SK-N-SH (cell line): ENCODE results near the gene CGGBP1. TPM values are rescaled to one million over a fixed set of nuclear protein-coding genes. Genes with fewer than 3 reads are reported as not detected.

Source experiments
- CTCF ChIA-PET: fragments of 300-600, 350-600 bp; formaldehyde crosslinking; extraction: SDS; loops from one replicate; lab custom pipeline; 2021; lab: Yijun Ruan, JAX
- POLR2A ChIA-PET: fragments of 350-600 bp; sonication (Branson Sonifier 250); formaldehyde crosslinking; extraction: SDS; loops from one replicate; lab custom pipeline; 2020; ENCODE audit warnings: antibody characterized with exemption, inconsistent platforms; lab: Yijun Ruan, JAX
- DNase-seq: peaks from one replicate; pipeline ENCODE4 v3.0.0; 2012
- H2AFZ ChIP-seq: fragments of 200-600 bp; sonication (generic); 2 replicates; pipeline ENCODE4 v1.8.1; 2016; ENCODE audit warnings: antibody characterized with exemption, mild to moderate bottlenecking, low read depth
- H3F3A ChIP-seq: fragments of 200-600 bp; sonication (generic); replicated peaks from 2 replicates; pipeline ENCODE3; 2016; ENCODE audit warnings: antibody characterized with exemption, mild to moderate bottlenecking; ENCODE audit not compliant: insufficient read depth
- H3K27ac ChIP-seq, 2 experiments: fragments of 200-500 bp in 1 of 2; fragments of 200-600 bp in 1 of 2; sonication (Bioruptor generic) in 1 of 2; sonication (generic), shearing (Covaris generic) in 1 of 2; 2 replicates each; pipeline versions ENCODE4 v1.5.1 to v1.6.1; 2014 to 2016; ENCODE audit warnings: low read depth in 2 of 2, inconsistent platforms in 1 of 2, low read length in 1 of 2, mild to moderate bottlenecking in 1 of 2, mixed read lengths in 1 of 2
- H3K27me3 ChIP-seq: fragments of 200-600 bp; sonication (generic), shearing (Covaris generic); 2 replicates; pipeline ENCODE4 v1.6.1; 2016; ENCODE audit warnings: mixed run types; ENCODE audit not compliant: insufficient read depth
- H3K36me3 ChIP-seq, 2 experiments: fragments of 200-500 bp in 1 of 2; fragments of 200-600 bp in 1 of 2; sonication (Bioruptor generic) in 1 of 2; sonication (generic) in 1 of 2; replicated peaks in 1 of 2; 2 replicates each; pipeline versions ENCODE3 to v1.5.1; 2014 to 2016; ENCODE audit warnings: low read length in 1 of 2, mild to moderate bottlenecking in 1 of 2; ENCODE audit not compliant: insufficient read depth in 2 of 2, control insufficient read depth in 1 of 2
- H3K4me1 ChIP-seq, 2 experiments: fragments of 200-500 bp in 1 of 2; fragments of 200-600 bp in 1 of 2; sonication (Bioruptor generic) in 1 of 2; sonication (generic), shearing (Covaris generic) in 1 of 2; 2 replicates each; pipeline versions ENCODE4 v1.5.1 to v1.6.1; 2014 to 2016; ENCODE audit warnings: low read depth in 1 of 2, low read length in 1 of 2, mixed run types in 1 of 2; ENCODE audit not compliant: insufficient read depth in 2 of 2, control insufficient read depth in 1 of 2
- H3K4me2 ChIP-seq: fragments of 200-600 bp; sonication (generic), shearing (Covaris generic); 2 replicates; pipeline ENCODE4 v1.6.1; 2017; ENCODE audit warnings: mixed run types
- H3K4me3 ChIP-seq, 2 experiments: fragments of 200-500 bp in 1 of 2; fragments of 200-600 bp in 1 of 2; sonication (Bioruptor generic) in 1 of 2; sonication (generic), shearing (Covaris generic) in 1 of 2; 2 replicates each; pipeline versions ENCODE4 v1.5.1 to v1.8.1; 2014 to 2016; ENCODE audit warnings: low read depth in 2 of 2, inconsistent platforms in 1 of 2, low read length in 1 of 2, mild to moderate bottlenecking in 1 of 2, mixed read lengths in 1 of 2, moderate library complexity in 1 of 2
- H3K79me2 ChIP-seq: fragments of 200-600 bp; sonication (generic); 2 replicates; pipeline ENCODE4 v1.8.1; 2017; ENCODE audit warnings: mild to moderate bottlenecking; ENCODE audit not compliant: insufficient read depth
- H3K9ac ChIP-seq: fragments of 200-600 bp; sonication (generic); 2 replicates; pipeline ENCODE4 v1.6.1; 2017; ENCODE audit warnings: mixed run types
- H3K9me2 ChIP-seq: fragments of 200-600 bp; sonication (generic); 2 replicates; pipeline ENCODE4 v1.6.1; 2017; ENCODE audit warnings: mixed run types
- H3K9me3 ChIP-seq: fragments of 200-600 bp; sonication (generic); 2 replicates; pipeline ENCODE4 v1.6.1; 2017; ENCODE audit warnings: mixed run types, mild to moderate bottlenecking, moderate library complexity
- H4K20me1 ChIP-seq: fragments of 200-600 bp; sonication (generic); 2 replicates; pipeline ENCODE4 v1.6.1; 2017; ENCODE audit warnings: mild to moderate bottlenecking, mixed run types; ENCODE audit not compliant: insufficient read depth
- EP300 ChIP-seq, 2 experiments: IDR thresholded peaks; 2 replicates each; pipeline versions ENCODE4 v1.4.0 to v1.6.1; 2012; ENCODE audit warnings: borderline replicate concordance in 1 of 2, low read depth in 1 of 2, low read length in 1 of 2
- EZH2phosphoT487 ChIP-seq: fragments of 200-600 bp; sonication (generic); IDR thresholded peaks from 2 replicates; pipeline ENCODE4 v1.6.1; 2017; ENCODE audit warnings: low read depth, mixed run types, mild to moderate bottlenecking, antibody characterized with exemption, moderate library complexity, borderline replicate concordance
- FOXJ3 ChIP-seq: sonication (generic); formaldehyde crosslinking; IDR thresholded peaks from 2 replicates; pipeline ENCODE4 v1.5.1; 2020; ENCODE audit warnings: mild to moderate bottlenecking, missing genetic modification reagents
- GATA2 ChIP-seq: sonication (generic); formaldehyde crosslinking; IDR thresholded peaks from 2 replicates; pipeline ENCODE4 v1.5.0; 2020; ENCODE audit warnings: mild to moderate bottlenecking, missing genetic modification reagents
- MAX ChIP-seq: IDR thresholded peaks from 2 replicates; pipeline ENCODE4 v1.4.0; 2012; ENCODE audit warnings: low read depth
- MXI1 ChIP-seq: IDR thresholded peaks from 2 replicates; pipeline ENCODE4 v1.6.1; 2012; ENCODE audit warnings: mild to moderate bottlenecking, low read depth, low read length, improper control_type of control experiment
- NFIC ChIP-seq: IDR thresholded peaks from 2 replicates; pipeline ENCODE4 v1.4.0; 2012; ENCODE audit warnings: borderline replicate concordance
- NRF1 ChIP-seq: IDR thresholded peaks from 2 replicates; pipeline ENCODE4 v1.6.1; 2012; ENCODE audit warnings: low read depth, mild to moderate bottlenecking, low read length
- PBX3 ChIP-seq: IDR thresholded peaks from 2 replicates; pipeline ENCODE4; 2012
- RAD21 ChIP-seq: IDR thresholded peaks from 2 replicates; pipeline ENCODE4 v1.6.1; 2012; ENCODE audit warnings: mild to moderate bottlenecking, low read length
- RFX5 ChIP-seq: IDR thresholded peaks from 2 replicates; pipeline ENCODE4 v1.6.1; 2012; ENCODE audit warnings: mild to moderate bottlenecking, improper control_type of control experiment, low read length
- RXRA ChIP-seq: IDR thresholded peaks from 2 replicates; pipeline ENCODE4 v1.4.0; 2012; ENCODE audit warnings: low read depth, mild to moderate bottlenecking, borderline replicate concordance
- SMC3 ChIP-seq: IDR thresholded peaks from 2 replicates; pipeline ENCODE4 v1.6.1; 2012; ENCODE audit warnings: low read depth, low read length, improper control_type of control experiment
- USF1 ChIP-seq: IDR thresholded peaks from 2 replicates; pipeline ENCODE4 v1.4.0; 2012; ENCODE audit warnings: low read depth, borderline replicate concordance
- YY1 ChIP-seq: IDR thresholded peaks from 2 replicates; pipeline ENCODE4 v1.4.0; 2012; ENCODE audit warnings: low read depth, mild to moderate bottlenecking
- WGBS: methylation state at CpG from one replicate; pipeline ENCODE4 v1.1.6; 2017; ENCODE audit warnings: low lambda C conversion rate; 5-methylcytosine and 5-hydroxymethylcytosine counted together
- polyA plus RNA-seq, 3 experiments: library from polyadenylated mRNA; depleted of rRNA; stranded (reverse); fragments of >200 nt; gene quantifications; 2 replicates each; pipeline ENCODE4 v1.2.3, GENCODE V29; 2012
- TF ChIP-seq, protein P1 (sequence below): fragments of 200-600 bp; sonication (generic); IDR thresholded peaks from 2 replicates; pipeline ENCODE4 v1.6.1; 2017; ENCODE audit warnings: antibody characterized with exemption, mild to moderate bottlenecking, moderate library complexity

CGGBP1 gene
- polyA plus RNA-seq, 1 of the 3 experiments (the other 2 are of a cell fraction), result 34.5 TPM

DNA sequence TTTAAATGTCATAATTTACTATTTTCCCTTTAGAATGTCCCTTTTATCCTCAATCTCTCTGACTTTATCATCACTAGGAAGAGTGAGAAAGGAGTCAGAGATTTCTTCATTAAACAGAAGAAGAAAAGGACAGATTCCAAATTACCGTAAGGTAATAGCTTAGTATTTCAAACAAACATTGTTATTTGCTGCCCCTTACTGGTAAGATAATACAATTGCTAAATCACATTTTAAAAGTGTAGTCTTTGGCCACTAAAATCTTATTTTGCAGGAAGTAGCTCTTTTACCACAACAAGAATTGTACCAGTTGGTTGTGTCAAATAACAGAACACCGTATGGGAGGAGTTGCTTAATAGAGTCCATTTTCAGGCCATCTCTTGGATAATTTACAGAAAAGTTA is 53.7 kb downstream of the CGGBP1 start:
- H3K79me2 ChIP-seq, result no peaks in the 10 kb centered on the region
- H3K27ac ChIP-seq, result no peak overlapping the region
- H4K20me1 ChIP-seq, result no peaks in the 10 kb centered on the region
- ChIA-PET CTCF (interaction anchor here (0.6 to 3.2 kb wide), 17 partner anchors 12 to 746 kb away, joined by 3 to 21 read pairs (median 4); no protein-coding TSS in a partner anchor), POLR2A (no interaction called here)
- H3K4me1 ChIP-seq, result peaks cover 0 to 3% of the 10 kb centered on the region in 2 experiments; a peak in 2 of 4 replicates
- TF ChIP-seq, protein P1, sequence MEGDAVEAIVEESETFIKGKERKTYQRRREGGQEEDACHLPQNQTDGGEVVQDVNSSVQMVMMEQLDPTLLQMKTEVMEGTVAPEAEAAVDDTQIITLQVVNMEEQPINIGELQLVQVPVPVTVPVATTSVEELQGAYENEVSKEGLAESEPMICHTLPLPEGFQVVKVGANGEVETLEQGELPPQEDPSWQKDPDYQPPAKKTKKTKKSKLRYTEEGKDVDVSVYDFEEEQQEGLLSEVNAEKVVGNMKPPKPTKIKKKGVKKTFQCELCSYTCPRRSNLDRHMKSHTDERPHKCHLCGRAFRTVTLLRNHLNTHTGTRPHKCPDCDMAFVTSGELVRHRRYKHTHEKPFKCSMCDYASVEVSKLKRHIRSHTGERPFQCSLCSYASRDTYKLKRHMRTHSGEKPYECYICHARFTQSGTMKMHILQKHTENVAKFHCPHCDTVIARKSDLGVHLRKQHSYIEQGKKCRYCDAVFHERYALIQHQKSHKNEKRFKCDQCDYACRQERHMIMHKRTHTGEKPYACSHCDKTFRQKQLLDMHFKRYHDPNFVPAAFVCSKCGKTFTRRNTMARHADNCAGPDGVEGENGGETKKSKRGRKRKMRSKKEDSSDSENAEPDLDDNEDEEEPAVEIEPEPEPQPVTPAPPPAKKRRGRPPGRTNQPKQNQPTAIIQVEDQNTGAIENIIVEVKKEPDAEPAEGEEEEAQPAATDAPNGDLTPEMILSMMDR, result peak; percentile 57
- no peak for TF ChIP-seq USF1
- peak; percentile 56 for TF ChIP-seq RAD21
- peaks cover 14% of the 10 kb centered on the region for H3K27me3 ChIP-seq
- no peaks in the 10 kb centered on the region for H3K9me2 ChIP-seq
- no peak overlapping the region for H3K4me2 ChIP-seq
- no peaks in the 10 kb centered on the region for H3K9me3 ChIP-seq
- no peak overlapping the region for H3K9ac ChIP-seq
- no peak overlapping the region for H2AFZ ChIP-seq
- H3F3A ChIP-seq, result no peaks in the 10 kb centered on the region
- 4% methylated on average over 2 of the region's 2 CpGs for WGBS
- no peak overlapping the region for H3K4me3 ChIP-seq
- no peaks in the 10 kb centered on the region for H3K36me3 ChIP-seq
- DNase-seq, result no peak

DNA sequence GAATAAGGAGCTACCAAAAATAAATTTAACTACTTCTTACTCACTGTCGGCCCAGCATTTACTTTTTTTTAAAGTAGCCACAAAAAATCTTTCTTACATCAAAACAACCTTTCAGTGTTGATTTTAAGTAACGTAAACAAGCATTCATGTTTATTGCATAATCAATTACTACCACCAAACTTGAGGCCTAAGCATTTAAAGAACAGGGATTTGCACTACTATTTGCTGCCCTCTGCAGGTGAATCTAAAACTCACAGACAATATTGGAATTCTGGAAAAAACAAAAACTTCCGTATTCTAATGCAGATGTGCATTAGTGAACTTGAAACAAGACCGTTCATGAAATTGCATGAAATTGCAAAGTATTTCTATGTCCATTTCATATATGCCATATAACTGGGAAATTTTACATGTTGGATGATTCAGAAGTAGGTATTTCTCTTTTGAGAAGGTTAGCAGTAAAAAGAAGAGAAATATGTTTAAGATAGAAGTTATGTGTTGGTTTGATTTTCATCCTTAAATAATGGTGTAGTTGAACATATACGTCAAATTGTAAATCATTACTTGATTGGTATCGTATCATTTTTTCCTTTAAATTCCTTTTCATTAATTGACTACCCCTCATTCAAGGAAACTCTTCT is 55.6 kb downstream of the CGGBP1 start:
- CTCF ChIA-PET, result interaction anchor here (0.7 to 1.6 kb wide), 15 partner anchors 11 to 724 kb away, joined by 3 to 8 read pairs (median 3); no protein-coding TSS in a partner anchor
- H3K79me2 ChIP-seq, result no peaks in the 10 kb centered on the region
- H3K9me2 ChIP-seq, result no peaks in the 10 kb centered on the region
- H3K27ac ChIP-seq, result no peak overlapping the region
- 12% methylated on average over 6 of the region's 6 CpGs for WGBS
- no peak overlapping the region for H3K4me2 ChIP-seq
- no peaks in the 10 kb centered on the region for H3F3A ChIP-seq
- H3K4me3 ChIP-seq, result no peak overlapping the region; a peak in 1 of 4 replicates
- H3K4me1 ChIP-seq, result peaks cover 0 to 3% of the 10 kb centered on the region in 2 experiments; a peak in 1 of 4 replicates
- TF ChIP-seq NFIC (no peak), RXRA (no peak), RFX5 (peak; percentile 23; the same call in 1 of the 2 replicates), FOXJ3 (CRISPR knock-in tag) (no peak), SMC3 (peak; percentile 48), YY1 (no peak), EZH2phosphoT487 (no peak), EP300 (IDR thresholded peaks at IDR 0.05; ENCODE audit: borderline replicate concordance in 1 of 2, low read depth in 1 of 2, low read length in 1 of 2) (no peak), RAD21 (peak; percentile 83), GATA2 (no peak), MAX (no peak), MXI1 (no peak), NRF1 (no peak), PBX3 (no peak)
- TF ChIP-seq, protein P1, result peak; percentile 87
- no peak overlapping the region for H3K9ac ChIP-seq
- no peaks in the 10 kb centered on the region for H3K9me3 ChIP-seq
- H3K27me3 ChIP-seq, result peaks cover 14% of the 10 kb centered on the region
- H4K20me1 ChIP-seq, result no peaks in the 10 kb centered on the region
- POLR2A ChIA-PET, result no interaction called here
- H2AFZ ChIP-seq, result no peak overlapping the region
- peak; percentile 27 for DNase-seq
- no peaks in the 10 kb centered on the region for H3K36me3 ChIP-seq
